Colonic mucosa (tissue), 4 donors: ENCODE results near the gene SLC5A2. TPM values are rescaled to one million over a fixed set of nuclear protein-coding genes. Genes with fewer than 3 reads are reported as not detected.
"Not testable (repeated sequence)": the region's sequence is repeated elsewhere in the genome, so short reads cannot be mapped to it uniquely, and the experiment has no call there.

Source experiments
- DNase-seq: peaks from one replicate; pipeline ENCODE4 v3.0.0-alpha.2; 2020
- H3K27ac ChIP-seq: fragments of 200-600 bp; one replicate; pipeline ENCODE4 v1.8.0; 2021
- H3K27me3 ChIP-seq: fragments of 200-600 bp; one replicate; pipeline ENCODE4 v1.8.0; 2021
- H3K36me3 ChIP-seq: fragments of 200-600 bp; one replicate; pipeline ENCODE4 v1.8.0; 2021
- H3K4me1 ChIP-seq: fragments of 200-600 bp; one replicate; pipeline ENCODE4 v1.8.0; 2021; ENCODE audit warnings: mild to moderate bottlenecking
- H3K4me3 ChIP-seq: fragments of 200-600 bp; one replicate; pipeline ENCODE4 v1.8.0; 2021
- H3K9ac ChIP-seq, 2 donors: one replicate each; pipeline ENCODE4 v1.7.0; 2013; ENCODE audit warnings: control low read depth in 2 of 2, low read depth in 2 of 2, low read length in 2 of 2
- H3K9me3 ChIP-seq: fragments of 200-600 bp; one replicate; pipeline ENCODE4 v1.8.0; 2021
- intact Hi-C: fragments of 100-400 bp; cut with DNase I; formaldehyde crosslinking; loops from one replicate; pipeline ENCODE4 v1.14.1; 2022
- total RNA-seq, 2 donors: library from RNA; stranded (reverse); fragmentation: NEBNext Ultra II Directional in 1 of 2; extraction: Animal tissue kit (Norgen Biotek cat#: 25700) in 1 of 2; gene quantifications; one replicate each; pipeline ENCODE4 v1.2.1, GENCODE V29; 2021
- TF ChIP-seq, protein P1 (sequence below): fragments of 200-600 bp; IDR thresholded peaks from one replicate; pipeline ENCODE4 v1.8.0; 2022; ENCODE audit warnings: antibody characterized with exemption, mild to moderate bottlenecking
- donor health status: healthy.
- donor health status: DM: no; HTN: no; CAD: no.
- donor health status: DM: no; HTN: no; CAD: no.

The SLC5A2 gene
- total RNA-seq = under 1 TPM; 0.20 to 0.21 TPM

DNA sequence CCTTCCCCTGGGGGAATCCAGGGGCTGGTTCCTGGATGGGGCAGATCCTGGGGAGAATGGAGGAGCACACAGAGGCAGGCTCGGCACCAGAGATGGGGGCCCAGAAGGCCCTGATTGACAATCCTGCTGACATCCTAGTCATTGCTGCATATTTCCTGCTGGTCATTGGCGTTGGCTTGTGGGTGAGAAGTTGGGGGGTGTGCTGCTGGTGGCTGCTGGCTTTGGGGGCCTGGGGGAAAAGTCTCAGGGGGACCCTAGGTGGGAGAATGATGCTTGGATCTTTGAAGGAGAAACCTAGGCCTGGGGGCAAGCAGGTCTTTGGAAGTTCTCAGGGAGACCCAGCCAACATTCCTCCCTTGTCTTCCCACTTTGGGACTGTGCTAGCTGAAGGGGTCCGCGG lies at the start of gene SLC5A2:
Gene SLC5A2, plus strand, starts transcription at position 43 of the 400 bp plus-strand sequence. Its CDS starts 14 bp downstream, at position 57.
- no peak within 1 kb of the TSS for H3K27ac ChIP-seq
- no peaks in the 10 kb centered on the region for H3K36me3 ChIP-seq
- no peaks in the 10 kb centered on the region for H3K27me3 ChIP-seq
- no peak within 1 kb of the TSS for H3K9ac ChIP-seq
- peaks cover 1% of the 10 kb centered on the region for H3K4me1 ChIP-seq
- TF ChIP-seq, protein P1, sequence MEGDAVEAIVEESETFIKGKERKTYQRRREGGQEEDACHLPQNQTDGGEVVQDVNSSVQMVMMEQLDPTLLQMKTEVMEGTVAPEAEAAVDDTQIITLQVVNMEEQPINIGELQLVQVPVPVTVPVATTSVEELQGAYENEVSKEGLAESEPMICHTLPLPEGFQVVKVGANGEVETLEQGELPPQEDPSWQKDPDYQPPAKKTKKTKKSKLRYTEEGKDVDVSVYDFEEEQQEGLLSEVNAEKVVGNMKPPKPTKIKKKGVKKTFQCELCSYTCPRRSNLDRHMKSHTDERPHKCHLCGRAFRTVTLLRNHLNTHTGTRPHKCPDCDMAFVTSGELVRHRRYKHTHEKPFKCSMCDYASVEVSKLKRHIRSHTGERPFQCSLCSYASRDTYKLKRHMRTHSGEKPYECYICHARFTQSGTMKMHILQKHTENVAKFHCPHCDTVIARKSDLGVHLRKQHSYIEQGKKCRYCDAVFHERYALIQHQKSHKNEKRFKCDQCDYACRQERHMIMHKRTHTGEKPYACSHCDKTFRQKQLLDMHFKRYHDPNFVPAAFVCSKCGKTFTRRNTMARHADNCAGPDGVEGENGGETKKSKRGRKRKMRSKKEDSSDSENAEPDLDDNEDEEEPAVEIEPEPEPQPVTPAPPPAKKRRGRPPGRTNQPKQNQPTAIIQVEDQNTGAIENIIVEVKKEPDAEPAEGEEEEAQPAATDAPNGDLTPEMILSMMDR = no peak
- DNase-seq = no peak
- no peaks in the 10 kb centered on the region for H3K9me3 ChIP-seq
- intact Hi-C loops = no loop called here
- H3K4me3 ChIP-seq = no peak within 1 kb of the TSS

DNA sequence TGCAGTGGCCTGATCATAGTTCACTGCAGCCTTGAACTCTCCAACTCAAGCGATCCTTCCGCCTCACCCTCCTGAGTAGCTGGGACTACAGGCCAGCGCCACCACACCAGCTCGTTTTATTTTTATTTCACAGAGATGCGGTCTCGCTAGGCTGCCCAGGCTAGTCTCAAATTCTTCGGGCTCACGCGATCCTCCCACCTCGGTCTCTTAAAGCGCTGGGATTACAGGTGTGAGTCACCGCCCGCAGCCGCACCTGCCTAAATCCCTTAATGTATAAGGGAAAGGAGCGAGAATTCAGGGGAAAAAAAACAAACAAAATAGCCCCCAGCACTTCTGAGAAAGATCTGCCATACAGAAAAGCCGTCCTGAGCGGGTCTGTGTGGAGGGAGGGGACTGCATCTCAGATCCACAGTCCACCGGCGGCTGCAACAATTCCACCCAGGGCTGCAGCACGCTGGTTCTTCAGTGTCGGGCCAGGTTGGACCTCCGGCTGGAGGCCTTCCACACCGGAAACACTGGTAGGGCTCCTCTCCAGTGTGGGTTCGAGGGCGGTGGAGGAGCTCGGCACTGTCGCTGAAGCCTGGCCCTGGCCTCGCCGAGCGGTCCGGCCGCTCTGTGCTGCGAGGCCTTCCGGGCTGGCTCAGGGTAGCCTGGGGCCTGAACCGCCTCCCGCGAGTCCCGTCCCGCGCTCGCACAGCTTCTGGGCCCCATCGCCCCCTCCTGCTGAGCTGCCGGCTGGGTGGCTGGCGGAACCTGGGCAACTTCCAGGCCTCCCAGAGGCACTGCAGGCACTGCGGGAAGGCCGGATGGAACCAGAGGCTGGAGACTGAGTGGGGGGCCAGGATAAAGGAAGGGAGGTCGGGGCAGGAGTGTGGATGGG lies 47.3 kb upstream of the SLC5A2 start:
- Histone ChIP-seq H3K36me3 (no peaks in the 10 kb centered on the region), H3K9me3 (no peaks in the 10 kb centered on the region), H3K27ac (no peak overlapping the region), H3K4me1 (no peaks in the 10 kb centered on the region), H3K27me3 (no peaks in the 10 kb centered on the region), H3K4me3 (no peak overlapping the region), H3K9ac (no peak overlapping the region)
- no peak for DNase-seq
- TF ChIP-seq, protein P1 = no peak
- intact Hi-C loops = no loop called here

DNA sequence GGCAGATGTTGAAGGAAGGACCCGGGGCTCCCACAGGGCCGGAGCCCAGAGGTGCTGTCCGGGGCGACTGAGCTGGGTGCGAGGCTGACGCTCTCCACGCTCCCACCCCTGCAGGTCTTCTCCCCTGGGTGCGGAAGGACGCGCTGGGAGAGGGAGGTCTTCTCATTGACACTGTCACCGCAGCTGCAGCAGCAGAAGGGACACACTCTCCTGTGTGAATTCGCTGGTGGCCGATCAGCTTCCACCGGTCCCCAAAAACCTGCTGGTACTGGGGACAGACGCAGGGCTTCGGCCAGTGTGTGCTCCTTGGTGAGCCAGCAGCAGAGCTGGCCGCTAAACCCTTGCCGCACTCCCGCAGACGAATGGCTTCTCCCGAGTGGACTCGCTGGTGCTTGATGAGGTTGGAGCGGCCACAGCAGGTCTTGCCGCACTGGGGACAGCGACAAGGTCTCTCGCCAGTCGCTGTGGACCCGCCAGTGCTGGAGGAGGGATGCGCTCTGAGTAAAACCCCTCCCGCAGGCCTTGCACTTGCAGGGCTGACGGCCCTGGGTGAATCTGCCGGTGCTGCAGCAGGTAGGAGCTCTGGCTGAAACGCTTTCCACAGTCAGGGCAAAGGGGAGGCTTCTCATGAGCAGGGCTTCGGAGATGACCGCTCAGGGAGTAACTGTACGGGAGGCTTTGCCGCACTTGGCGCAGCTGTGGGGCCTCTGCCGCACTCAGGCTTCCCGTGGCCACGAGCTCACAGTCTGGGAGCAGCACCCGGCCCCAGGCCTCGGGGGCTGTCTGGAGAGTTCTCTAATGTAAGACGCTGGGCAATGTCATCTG lies 46.5 kb upstream of the SLC5A2 start:
- intact Hi-C loops = no loop called here
- no peaks in the 10 kb centered on the region for H3K9me3 ChIP-seq
- no peak overlapping the region for H3K27ac ChIP-seq
- TF ChIP-seq, protein P1 = no peak
- no peak for DNase-seq
- no peaks in the 10 kb centered on the region for H3K27me3 ChIP-seq
- H3K4me3 ChIP-seq = no peak overlapping the region
- H3K4me1 ChIP-seq = no peaks in the 10 kb centered on the region
- no peak overlapping the region for H3K9ac ChIP-seq
- H3K36me3 ChIP-seq = no peaks in the 10 kb centered on the region

DNA sequence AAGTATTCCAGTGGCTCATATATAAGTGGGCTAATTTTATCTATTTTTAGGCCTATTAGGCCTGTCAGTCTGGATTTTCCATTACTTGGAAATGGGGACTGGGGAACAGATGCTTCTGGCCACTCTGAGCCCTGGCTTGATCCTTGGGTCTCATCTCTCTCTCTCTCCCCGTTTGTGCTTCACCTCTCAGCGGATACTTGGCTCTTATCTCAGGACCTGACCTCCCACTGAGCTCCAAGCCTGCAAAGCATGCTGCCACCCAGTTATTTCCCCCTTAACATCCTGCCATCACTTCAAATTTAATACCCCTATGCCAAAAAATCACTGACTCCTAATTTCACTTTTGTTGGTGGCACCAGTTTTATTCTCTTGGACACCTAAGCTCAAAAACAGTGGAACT lies 44.5 kb upstream of the SLC5A2 start:
- TF ChIP-seq, protein P1 = no peak

DNA sequence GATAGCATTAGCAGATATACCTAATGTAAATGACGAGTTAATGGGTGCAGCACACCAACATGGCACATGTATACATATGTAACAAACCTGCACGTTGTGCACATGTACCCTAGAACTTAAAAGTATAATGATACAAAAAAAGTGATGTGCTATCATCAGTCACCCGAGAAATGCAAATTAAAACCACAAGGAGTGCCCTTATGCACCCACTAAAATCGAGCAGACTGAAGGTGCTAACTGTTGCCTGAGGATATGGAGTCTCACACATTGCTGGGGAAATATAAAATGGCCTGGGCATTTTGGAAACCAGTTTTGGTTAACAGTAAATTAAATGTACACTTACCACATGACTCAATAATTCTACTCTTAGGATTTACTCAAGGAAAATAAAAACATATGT lies 43.9 kb upstream of the SLC5A2 start:
- DNase-seq, H3K9me3 ChIP-seq, H3K36me3 ChIP-seq, H3K9ac ChIP-seq, H3K4me3 ChIP-seq, H3K27ac ChIP-seq, H3K27me3 ChIP-seq, intact Hi-C loops, H3K4me1 ChIP-seq: not testable (repeated sequence)

More for the DNA sequence above, 44.5 kb upstream of the SLC5A2 start:
- Histone ChIP-seq H3K9ac (no peak overlapping the region), H3K4me3 (no peak overlapping the region), H3K36me3 (no peaks in the 10 kb centered on the region), H3K9me3 (no peaks in the 10 kb centered on the region), H3K27me3 (no peaks in the 10 kb centered on the region), H3K27ac (no peak overlapping the region), H3K4me1 (no peaks in the 10 kb centered on the region)
- no peak for DNase-seq
- intact Hi-C loops = no loop called here
